Mucosa of rectum (tissue), 2 donors: Measurements from ENCODE around the gene DPH7.
"Not testable (repeated sequence)": the region's sequence is repeated elsewhere in the genome, so short reads cannot be mapped to it uniquely, and the experiment has no call there.

ENCODE experiments used
- H3K27ac ChIP-seq, 2 donors: one replicate each; pipeline ENCODE4 v1.7.0; 2013; ENCODE audit warnings: inconsistent platforms in 2 of 2, low read depth in 2 of 2, low read length in 2 of 2
- H3K27me3 ChIP-seq, 2 donors: one replicate each; pipeline ENCODE4 v1.7.0; 2013; ENCODE audit warnings: low read length in 2 of 2; ENCODE audit not compliant: control insufficient read depth in 2 of 2, insufficient read depth in 2 of 2
- H3K36me3 ChIP-seq, 2 donors: one replicate each; pipeline ENCODE4 v1.7.0; 2013; ENCODE audit warnings: low read length in 2 of 2; ENCODE audit not compliant: control insufficient read depth in 2 of 2, insufficient read depth in 2 of 2
- H3K4me1 ChIP-seq, 2 donors: one replicate each; pipeline ENCODE4 v1.7.0; 2013; ENCODE audit warnings: low read length in 2 of 2, mild to moderate bottlenecking in 1 of 2; ENCODE audit not compliant: control insufficient read depth in 2 of 2, insufficient read depth in 2 of 2
- H3K4me3 ChIP-seq, 2 donors: one replicate each; pipeline ENCODE4 v1.7.0; 2013; ENCODE audit warnings: low read length in 2 of 2
- H3K9ac ChIP-seq, 2 donors: one replicate each; pipeline ENCODE4 v1.7.0; 2013; ENCODE audit warnings: low read length in 2 of 2, low read depth in 1 of 2, mild to moderate bottlenecking in 1 of 2
- H3K9me3 ChIP-seq, 2 donors: one replicate each; pipeline ENCODE4 v1.7.0; 2013; ENCODE audit warnings: low read length in 2 of 2; ENCODE audit not compliant: control insufficient read depth in 2 of 2
- donor health status: healthy.
- donor health status: Normal muscosa, but diverticular disease.

DPH7 gene

DNA sequence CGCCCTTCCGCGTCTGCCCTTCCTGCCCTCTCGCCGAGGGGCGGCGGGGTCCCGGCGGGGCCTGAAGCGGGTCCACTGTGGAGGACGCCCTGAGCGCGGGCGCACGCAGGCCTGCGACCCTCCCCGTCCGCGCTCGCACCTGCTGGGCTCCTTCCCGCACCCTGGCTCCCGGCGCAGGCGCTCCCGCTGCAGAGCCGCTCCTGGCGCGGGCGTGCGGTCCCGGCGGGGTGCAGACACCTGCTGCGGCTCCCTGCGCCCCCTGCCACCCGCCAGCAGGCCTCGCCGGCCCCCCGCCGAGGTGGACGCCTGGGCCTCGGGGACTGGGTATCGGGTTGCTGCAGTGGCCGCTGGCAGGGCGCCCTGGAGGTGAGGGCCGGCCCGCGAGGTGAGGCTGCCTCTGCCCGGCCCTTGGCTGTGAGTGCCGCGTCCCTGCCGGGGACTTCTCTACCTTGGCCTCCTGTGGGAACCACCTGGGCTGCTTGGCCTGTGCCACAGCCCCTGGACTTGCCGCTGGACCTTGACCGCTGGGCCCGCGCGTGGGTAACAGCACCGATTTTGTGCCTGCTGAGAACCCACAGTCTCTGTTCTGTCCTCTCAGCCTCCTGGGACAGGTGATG lies 27.4 kb upstream of the DPH7 start:
- Histone ChIP-seq H3K4me1 (peaks cover 19 to 23% of the 10 kb centered on the region in 2 donors), H3K9me3 (no peaks in the 10 kb centered on the region), H3K4me3 (peak overlapping the region; percentile 65 to 86), H3K9ac (peak overlapping the region; percentile 68 to 94), H3K27ac (peak overlapping the region; percentile 95 to 97), H3K36me3 (no peaks in the 10 kb centered on the region), H3K27me3 (no peaks in the 10 kb centered on the region)

DNA sequence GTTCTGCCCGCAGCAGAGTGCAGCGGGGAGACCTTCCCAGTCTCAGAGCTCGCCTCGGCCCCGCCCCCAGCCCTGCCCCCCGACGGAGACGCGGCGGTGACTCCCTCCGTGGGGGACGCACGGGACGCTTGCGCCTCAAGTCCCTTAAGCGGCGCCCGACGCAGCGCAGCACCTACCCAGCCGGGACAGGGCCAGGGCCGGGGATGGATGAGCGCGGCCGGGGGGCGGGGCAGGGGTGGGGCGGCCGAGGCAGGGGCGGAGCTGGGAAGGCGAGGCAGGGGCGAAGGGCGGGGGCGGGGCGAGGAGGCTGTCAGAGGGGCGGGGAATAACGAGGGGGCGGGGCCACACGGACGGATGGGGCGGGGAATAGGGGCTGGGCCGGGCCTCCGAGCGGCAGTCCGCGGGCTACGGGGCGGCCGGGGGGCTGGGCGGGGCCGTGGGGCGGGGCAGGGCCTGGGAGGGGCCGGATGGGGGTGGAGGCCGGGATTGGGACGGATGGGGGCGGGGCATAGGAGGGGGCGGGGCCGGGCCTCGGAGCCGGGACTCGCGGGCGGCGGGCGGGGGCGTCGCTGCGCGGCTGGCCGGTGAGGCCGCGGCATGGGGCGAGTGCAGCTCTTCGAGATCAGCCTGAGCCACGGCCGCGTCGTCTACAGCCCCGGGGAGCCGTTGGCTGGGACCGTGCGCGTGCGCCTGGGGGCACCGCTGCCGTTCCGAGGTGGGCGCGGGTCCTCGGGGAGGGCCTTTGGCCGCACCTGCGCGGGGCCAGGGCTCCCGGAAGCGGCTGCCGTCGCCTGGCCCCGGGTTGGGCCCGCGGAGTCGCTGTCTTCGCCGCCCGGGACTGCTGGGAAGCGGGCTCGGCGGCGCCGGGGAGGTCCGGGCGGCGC lies 26.6 kb upstream of the DPH7 start, which contains the start of gene ARRDC1:
Gene ARRDC1, plus strand, starts transcription at position 566 of the 884 bp plus-strand sequence. Its CDS starts 32 bp downstream, at position 598.
- peaks cover 15 to 19% of the 10 kb centered on the region in 2 donors for H3K4me1 ChIP-seq
- no peaks in the 10 kb centered on the region for H3K36me3 ChIP-seq
- no peaks in the 10 kb centered on the region for H3K27me3 ChIP-seq
- no peaks in the 10 kb centered on the region for H3K9me3 ChIP-seq
- peak within 1 kb of the TSS; percentile 65 to 86 for H3K4me3 ChIP-seq
- H3K27ac ChIP-seq = peak within 1 kb of the TSS; percentile 95 to 97
- H3K9ac ChIP-seq = peak within 1 kb of the TSS; percentile 68 to 94

DNA sequence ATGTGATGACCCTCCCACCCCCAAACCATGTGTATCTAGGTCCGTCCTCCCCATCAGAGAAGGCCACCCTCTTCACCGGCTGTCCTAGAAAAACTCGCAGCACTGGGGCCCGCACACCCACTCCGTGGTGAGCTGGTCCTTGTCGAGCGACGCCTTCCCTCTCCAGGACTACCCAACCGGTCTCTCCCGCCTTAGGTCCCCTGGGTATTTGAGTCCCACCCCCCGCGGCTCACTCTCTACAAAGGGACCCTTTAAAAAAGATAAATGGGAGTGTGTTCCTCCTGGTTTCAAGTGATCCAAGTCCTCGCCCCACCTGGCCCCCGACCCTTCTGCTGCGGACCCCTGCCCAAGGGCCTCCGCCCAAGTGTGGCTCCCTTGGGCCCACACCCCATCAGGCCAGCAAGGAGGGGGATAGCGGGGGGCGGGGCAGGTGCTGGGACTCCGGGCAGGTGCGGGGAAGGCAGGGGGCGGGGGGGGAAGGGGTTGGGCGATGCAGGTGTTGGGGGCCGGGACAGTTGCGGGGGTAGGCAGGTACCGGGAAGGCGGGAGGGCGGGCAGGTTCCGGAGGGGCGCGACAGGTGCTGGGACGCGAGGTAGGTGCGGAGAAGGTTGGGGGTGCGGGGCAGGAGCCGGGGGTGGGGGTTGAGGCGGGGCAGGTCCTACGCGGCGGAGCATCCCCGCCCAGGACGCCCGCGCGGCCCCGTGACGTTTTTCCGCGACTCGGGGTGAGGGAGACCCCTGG lies 25.8 kb upstream of the DPH7 start:
- Histone ChIP-seq H3K36me3 (no peaks in the 10 kb centered on the region), H3K27ac (peak overlapping the region in 1 of 2 donors; percentile 22), H3K4me1 (peaks cover 15 to 19% of the 10 kb centered on the region in 2 donors), H3K9ac (no peak overlapping the region), H3K4me3 (peak overlapping the region in 1 of 2 donors; percentile 23), H3K27me3 (no peaks in the 10 kb centered on the region), H3K9me3 (no peaks in the 10 kb centered on the region)

- peaks cover 15 to 19% of the 10 kb centered on the region in 2 donors for H3K4me1 ChIP-seq
- no peak overlapping the region for H3K27ac ChIP-seq
These were observed 25.2 kb upstream of the DPH7 start for GRCh38 chr9:137603879-137604278.

DNA sequence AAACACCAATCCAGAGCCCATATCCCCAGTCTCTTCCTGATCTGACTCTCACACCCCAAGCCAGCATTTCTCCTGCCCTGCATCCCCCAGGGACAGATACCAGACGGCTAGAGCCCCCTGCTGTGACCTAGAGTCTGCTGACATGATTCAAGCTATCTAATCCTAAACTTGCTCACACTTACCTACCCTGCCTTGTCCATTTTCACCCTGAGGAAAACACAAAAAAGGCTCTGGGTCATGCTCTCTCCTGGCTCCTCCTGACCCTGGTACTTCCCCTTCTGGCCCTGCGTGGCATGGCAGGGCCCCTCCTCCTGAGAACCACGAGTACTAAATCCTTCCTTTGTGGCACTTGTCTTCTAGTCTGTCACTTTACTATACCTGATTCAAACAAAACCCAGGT lies 23.9 kb upstream of the DPH7 start:
- Histone ChIP-seq H3K27ac (no peak overlapping the region), H3K4me3 (no peak overlapping the region), H3K4me1 (peaks cover 15 to 16% of the 10 kb centered on the region in 2 donors), H3K36me3 (no peaks in the 10 kb centered on the region), H3K27me3 (no peaks in the 10 kb centered on the region), H3K9ac (no peak overlapping the region), H3K9me3 (no peaks in the 10 kb centered on the region)

More at GRCh38 chr9:137603879-137604278, 25.2 kb upstream of the DPH7 start:
- no peaks in the 10 kb centered on the region for H3K9me3 ChIP-seq
- H3K27me3 ChIP-seq = no peaks in the 10 kb centered on the region
- H3K9ac ChIP-seq = no peak overlapping the region
- H3K4me3 ChIP-seq = no peak overlapping the region
- H3K36me3 ChIP-seq = no peaks in the 10 kb centered on the region

DNA sequence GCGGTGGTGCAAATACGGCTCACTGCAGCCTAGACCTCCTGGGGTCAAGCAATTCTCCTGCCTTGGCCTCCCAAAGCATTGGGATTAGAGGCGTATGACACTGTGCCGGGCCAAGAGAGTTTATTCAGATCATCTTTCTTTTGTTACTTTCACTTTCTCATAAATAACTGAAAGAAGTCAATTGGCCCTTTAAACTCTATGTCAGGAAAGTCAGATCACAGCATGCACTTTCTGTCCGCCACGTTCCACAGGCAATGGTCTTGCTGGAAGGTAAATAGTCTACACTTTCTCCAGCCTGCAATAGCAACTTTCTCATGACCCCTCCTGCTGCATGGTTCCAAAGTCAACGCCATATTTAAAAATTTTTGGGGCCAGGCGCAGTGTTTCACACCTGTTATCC lies 20.2 kb upstream of the DPH7 start:
- Histone ChIP-seq H3K36me3 (no peaks in the 10 kb centered on the region), H3K4me1 (no peaks in the 10 kb centered on the region), H3K4me3 (no peak overlapping the region)

DNA sequence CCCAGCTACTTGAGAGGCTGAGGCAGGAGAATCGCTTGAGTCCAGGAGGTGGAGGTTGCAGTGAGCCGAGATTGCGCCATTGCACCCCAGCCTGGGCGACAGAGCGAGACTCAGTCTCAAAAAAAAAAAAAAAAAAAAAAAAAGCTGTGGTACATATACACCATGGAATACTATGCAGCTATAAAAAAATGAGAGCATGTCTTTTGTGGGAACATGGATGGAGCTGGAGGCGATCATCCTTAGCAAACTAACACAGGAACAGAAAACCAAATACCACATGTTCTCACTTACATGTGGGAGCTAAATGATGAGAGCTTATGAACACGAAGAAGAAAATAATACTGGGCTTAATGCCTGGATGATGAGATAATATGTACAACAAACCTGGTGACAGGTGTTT lies 17.9 kb upstream of the DPH7 start:
- H3K9me3 ChIP-seq, H3K36me3 ChIP-seq, H3K27ac ChIP-seq, H3K4me3 ChIP-seq, H3K9ac ChIP-seq, H3K27me3 ChIP-seq, H3K4me1 ChIP-seq: not testable (repeated sequence)

More for the DNA sequence above, 20.2 kb upstream of the DPH7 start:
- H3K9me3 ChIP-seq = no peaks in the 10 kb centered on the region
- no peaks in the 10 kb centered on the region for H3K27me3 ChIP-seq
- H3K9ac ChIP-seq = no peak overlapping the region
- no peak overlapping the region for H3K27ac ChIP-seq

DNA sequence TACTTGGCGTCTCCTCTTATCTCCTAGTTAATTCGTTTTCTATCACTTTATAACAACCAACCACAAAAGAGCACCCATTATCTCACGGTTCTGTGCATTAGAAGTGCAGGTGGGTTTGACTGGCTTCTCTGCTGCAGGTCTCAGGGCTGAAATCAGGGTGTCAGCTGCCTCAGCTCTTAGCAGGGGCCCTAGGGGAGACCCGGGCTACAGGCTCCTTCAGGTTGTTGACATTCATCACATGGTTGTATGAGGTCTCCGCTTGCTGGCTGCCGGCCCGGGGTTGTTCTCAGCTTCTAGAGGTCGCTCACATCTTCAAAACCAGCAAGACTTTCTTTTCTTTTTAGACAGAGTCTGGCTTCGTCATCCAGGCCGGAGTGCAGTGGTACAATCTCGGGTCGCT lies 14.5 kb upstream of the DPH7 start:
- peaks cover 8 to 14% of the 10 kb centered on the region in 2 donors for H3K4me1 ChIP-seq
- no peak overlapping the region for H3K27ac ChIP-seq
- H3K9ac ChIP-seq = no peak overlapping the region
- no peak overlapping the region for H3K4me3 ChIP-seq
- no peaks in the 10 kb centered on the region for H3K27me3 ChIP-seq
- H3K9me3 ChIP-seq = no peaks in the 10 kb centered on the region
- peaks cover 0 to 4% of the 10 kb centered on the region in 2 donors for H3K36me3 ChIP-seq

DNA sequence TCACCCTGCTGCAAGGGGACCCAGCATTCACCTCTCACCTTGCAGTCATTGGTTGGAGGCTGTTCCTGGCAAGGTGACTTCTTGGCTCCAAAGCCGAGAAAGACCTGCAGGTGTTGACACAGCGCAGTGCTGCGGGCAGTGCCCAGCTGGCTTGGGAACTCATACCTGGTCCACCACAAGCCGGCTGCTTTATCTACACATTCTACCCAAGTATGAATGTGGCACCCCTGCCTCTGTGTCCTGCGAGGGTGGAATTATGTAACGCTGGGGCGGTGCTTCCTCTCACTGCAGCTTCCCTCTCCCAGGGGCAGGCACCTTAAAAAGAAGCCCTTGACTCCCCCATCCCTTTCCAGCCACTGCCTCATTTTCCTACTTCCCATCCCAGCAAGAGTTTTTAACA lies 14.0 kb upstream of the DPH7 start:
- H3K36me3 ChIP-seq = peaks cover under 1 to 5% of the 10 kb centered on the region in 2 donors
- H3K9me3 ChIP-seq = no peaks in the 10 kb centered on the region
- H3K9ac ChIP-seq = no peak overlapping the region
- no peak overlapping the region for H3K4me3 ChIP-seq
- no peak overlapping the region for H3K27ac ChIP-seq
- peaks cover 8 to 14% of the 10 kb centered on the region in 2 donors for H3K4me1 ChIP-seq
- H3K27me3 ChIP-seq = no peaks in the 10 kb centered on the region
